Measurements from ENCODE around the gene FHAD1. TPM values are rescaled to one million over a fixed set of nuclear protein-coding genes. Genes with fewer than 3 reads are reported as not detected.

Gene FHAD1
- total RNA-seq, 1 donor from 2014 or later: 0.21 TPM

GRCh38 chr1:15325375-15326085 lies 78.5 kb downstream of the FHAD1 start:
- DNase-seq (ENCODE audit: low read depth): no peak
- no peak overlapping the region for H3K4me3 ChIP-seq (ENCODE audit: low read depth, low read length)
- TF ChIP-seq CTCF (IDR thresholded peaks at IDR 0.05; ENCODE audit: insufficient read depth, low read length, poor library complexity, severe bottlenecking): no peak
- no peaks in the 10 kb centered on the region for H3K36me3 ChIP-seq (ENCODE audit: control insufficient read depth, insufficient read depth, low read length)
- no peaks in the 10 kb centered on the region for H3K27me3 ChIP-seq (ENCODE audit: control insufficient read depth, insufficient read depth, low read length)

- no peak for DNase-seq (ENCODE audit: low read depth)
- Histone ChIP-seq H3K36me3 (ENCODE audit: control insufficient read depth, insufficient read depth, low read length) (no peaks in the 10 kb centered on the region), H3K27me3 (ENCODE audit: control insufficient read depth, insufficient read depth, low read length) (no peaks in the 10 kb centered on the region), H3K4me3 (ENCODE audit: low read depth, low read length) (no peak overlapping the region)
- TF ChIP-seq CTCF (IDR thresholded peaks at IDR 0.05; ENCODE audit: insufficient read depth, low read length, poor library complexity, severe bottlenecking): no peak
These were observed 79.9 kb downstream of the FHAD1 start for GRCh38 chr1:15326691-15327588.

GRCh38 chr1:15328351-15329103 lies 81.5 kb downstream of the FHAD1 start:
- H3K27me3 ChIP-seq (ENCODE audit: control insufficient read depth, insufficient read depth, low read length): no peaks in the 10 kb centered on the region
- H3K36me3 ChIP-seq (ENCODE audit: control insufficient read depth, insufficient read depth, low read length): no peaks in the 10 kb centered on the region
- no peak overlapping the region for H3K4me3 ChIP-seq (ENCODE audit: low read depth, low read length)
- TF ChIP-seq CTCF (IDR thresholded peaks at IDR 0.05; ENCODE audit: insufficient read depth, low read length, poor library complexity, severe bottlenecking): no peak
- DNase-seq (ENCODE audit: low read depth): no peak

GRCh38 chr1:15329104-15329820 lies 82.2 kb downstream of the FHAD1 start:
- Histone ChIP-seq H3K4me3 (ENCODE audit: low read depth, low read length) (no peak overlapping the region), H3K36me3 (ENCODE audit: control insufficient read depth, insufficient read depth, low read length) (no peaks in the 10 kb centered on the region), H3K27me3 (ENCODE audit: control insufficient read depth, insufficient read depth, low read length) (no peaks in the 10 kb centered on the region)
- no peak for TF ChIP-seq CTCF (IDR thresholded peaks at IDR 0.05; ENCODE audit: insufficient read depth, low read length, poor library complexity, severe bottlenecking)
- no peak for DNase-seq (ENCODE audit: low read depth)

- no peak for DNase-seq (ENCODE audit: low read depth)
- no peak for TF ChIP-seq CTCF (IDR thresholded peaks at IDR 0.05; ENCODE audit: insufficient read depth, low read length, poor library complexity, severe bottlenecking)
These were observed 83.0 kb downstream of the FHAD1 start for GRCh38 chr1:15330028-15330427.

More at GRCh38 chr1:15330028-15330427, 83.0 kb downstream of the FHAD1 start:
- H3K36me3 ChIP-seq (ENCODE audit: control insufficient read depth, insufficient read depth, low read length): no peaks in the 10 kb centered on the region
- H3K4me3 ChIP-seq (ENCODE audit: low read depth, low read length): no peak overlapping the region
- no peaks in the 10 kb centered on the region for H3K27me3 ChIP-seq (ENCODE audit: control insufficient read depth, insufficient read depth, low read length)
